ENCODE measurements around the gene MPP2.

DNA sequence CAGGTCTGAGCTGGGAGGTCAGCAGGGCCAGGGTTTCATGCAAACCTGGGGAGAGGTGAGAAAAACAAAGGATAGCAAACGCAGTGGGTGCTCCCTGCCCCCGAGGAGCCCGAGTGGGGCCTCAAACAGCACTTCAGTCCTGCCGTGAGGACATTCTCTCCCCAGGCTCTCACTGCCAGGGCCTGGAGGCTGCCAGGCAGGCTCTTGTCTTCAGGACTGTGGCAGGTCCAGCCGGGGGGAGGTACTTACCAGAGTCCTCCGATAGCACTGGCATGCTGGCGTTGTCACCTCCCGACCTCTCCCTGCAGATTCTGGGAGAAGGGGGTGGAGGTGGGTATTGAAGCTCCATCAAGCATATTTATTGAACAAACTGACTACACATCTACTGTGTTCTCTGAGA, 75.7 kb downstream of the MPP2 start:
- TF ChIP-seq, protein P1, sequence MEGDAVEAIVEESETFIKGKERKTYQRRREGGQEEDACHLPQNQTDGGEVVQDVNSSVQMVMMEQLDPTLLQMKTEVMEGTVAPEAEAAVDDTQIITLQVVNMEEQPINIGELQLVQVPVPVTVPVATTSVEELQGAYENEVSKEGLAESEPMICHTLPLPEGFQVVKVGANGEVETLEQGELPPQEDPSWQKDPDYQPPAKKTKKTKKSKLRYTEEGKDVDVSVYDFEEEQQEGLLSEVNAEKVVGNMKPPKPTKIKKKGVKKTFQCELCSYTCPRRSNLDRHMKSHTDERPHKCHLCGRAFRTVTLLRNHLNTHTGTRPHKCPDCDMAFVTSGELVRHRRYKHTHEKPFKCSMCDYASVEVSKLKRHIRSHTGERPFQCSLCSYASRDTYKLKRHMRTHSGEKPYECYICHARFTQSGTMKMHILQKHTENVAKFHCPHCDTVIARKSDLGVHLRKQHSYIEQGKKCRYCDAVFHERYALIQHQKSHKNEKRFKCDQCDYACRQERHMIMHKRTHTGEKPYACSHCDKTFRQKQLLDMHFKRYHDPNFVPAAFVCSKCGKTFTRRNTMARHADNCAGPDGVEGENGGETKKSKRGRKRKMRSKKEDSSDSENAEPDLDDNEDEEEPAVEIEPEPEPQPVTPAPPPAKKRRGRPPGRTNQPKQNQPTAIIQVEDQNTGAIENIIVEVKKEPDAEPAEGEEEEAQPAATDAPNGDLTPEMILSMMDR (IDR thresholded peaks at IDR 0.05; ENCODE audit: extremely low read depth in 1 of 2, insufficient read depth in 1 of 2, low read depth in 1 of 2, low read length in 2 of 2) = no peak
- TF ChIP-seq POLR2A (IDR thresholded peaks at IDR 0.05; ENCODE audit: low read depth, low read length) (no peak), EZH2 (IDR thresholded peaks at IDR 0.05; ENCODE audit: borderline replicate concordance, low read depth, low read length, severe bottlenecking) (no peak)
